Esophagus muscularis mucosa (tissue), 4 donors: ENCODE measurements around the gene CS.

Experiments
- CTCF ChIP-seq, 3 experiments: fragments of 200-600 bp in 2 of 3; fragments of 450-650 bp in 1 of 3; sonication (generic) in 2 of 3; IDR thresholded peaks; one replicate each; pipeline ENCODE4 v1.5.1; 2017 to 2019; ENCODE audit warnings: antibody characterized with exemption in 3 of 3, mild to moderate bottlenecking in 2 of 3, moderate library complexity in 1 of 3
- EP300 ChIP-seq: sonication (generic); formaldehyde crosslinking; IDR thresholded peaks from one replicate; pipeline ENCODE4 v1.6.1; 2017; ENCODE audit warnings: antibody characterized with exemption
- POLR2A ChIP-seq: fragments of 450-650 bp; IDR thresholded peaks from one replicate; pipeline ENCODE4 v1.6.1; 2017; ENCODE audit warnings: antibody characterized with exemption, moderate library complexity, mild to moderate bottlenecking, low read depth

- TF ChIP-seq POLR2A = no peak
- TF ChIP-seq CTCF (IDR thresholded peaks at IDR 0.05) = no peak
- no peak for TF ChIP-seq EP300
Measured at GRCh38 chr12:56252649-56253048, 47.5 kb downstream of the CS start.
